ENCODE measurements around the gene ATN1.
A peak's percentile ranks its signal among the peaks of the same experiment; 100 is the strongest.

ATN1 gene

DNA sequence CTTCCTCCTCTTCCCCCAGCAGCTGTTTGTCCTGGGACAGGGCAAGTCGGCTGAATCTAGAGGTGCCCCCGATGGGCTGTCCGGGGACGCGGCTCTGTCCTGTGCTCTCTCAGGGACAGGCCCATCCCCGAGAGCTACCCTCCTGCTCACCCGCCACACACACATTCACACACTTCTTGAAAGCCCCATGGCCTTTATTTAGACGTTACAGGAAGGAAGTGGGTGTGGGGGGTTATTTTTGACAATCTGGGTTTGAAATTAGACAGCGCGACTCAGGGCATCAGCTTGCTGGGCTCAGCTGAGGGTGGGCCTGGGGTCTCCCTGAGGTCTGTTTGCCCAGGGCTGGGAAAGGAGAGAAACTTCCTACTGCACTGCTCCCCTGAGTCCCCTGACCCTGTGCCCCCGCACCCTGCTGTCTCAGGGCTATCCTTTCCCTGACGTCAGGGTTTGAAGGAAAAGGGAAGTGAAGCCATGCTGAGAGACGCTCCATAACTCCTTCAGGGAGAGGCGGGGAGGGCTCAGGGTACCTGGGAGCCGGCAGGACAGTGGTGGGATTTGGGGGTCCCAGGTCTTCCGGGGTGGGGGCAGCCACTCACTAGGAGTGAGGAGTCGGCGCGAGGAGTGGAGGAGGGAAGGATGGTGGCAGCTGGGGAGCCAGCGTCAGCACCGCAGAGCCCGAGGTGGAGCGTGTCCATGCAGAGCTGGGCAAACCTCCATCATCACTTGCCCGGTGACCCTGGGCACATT is 31.5 kb downstream of the ATN1 start:
- peak; percentile 73 for DNase-seq

DNA sequence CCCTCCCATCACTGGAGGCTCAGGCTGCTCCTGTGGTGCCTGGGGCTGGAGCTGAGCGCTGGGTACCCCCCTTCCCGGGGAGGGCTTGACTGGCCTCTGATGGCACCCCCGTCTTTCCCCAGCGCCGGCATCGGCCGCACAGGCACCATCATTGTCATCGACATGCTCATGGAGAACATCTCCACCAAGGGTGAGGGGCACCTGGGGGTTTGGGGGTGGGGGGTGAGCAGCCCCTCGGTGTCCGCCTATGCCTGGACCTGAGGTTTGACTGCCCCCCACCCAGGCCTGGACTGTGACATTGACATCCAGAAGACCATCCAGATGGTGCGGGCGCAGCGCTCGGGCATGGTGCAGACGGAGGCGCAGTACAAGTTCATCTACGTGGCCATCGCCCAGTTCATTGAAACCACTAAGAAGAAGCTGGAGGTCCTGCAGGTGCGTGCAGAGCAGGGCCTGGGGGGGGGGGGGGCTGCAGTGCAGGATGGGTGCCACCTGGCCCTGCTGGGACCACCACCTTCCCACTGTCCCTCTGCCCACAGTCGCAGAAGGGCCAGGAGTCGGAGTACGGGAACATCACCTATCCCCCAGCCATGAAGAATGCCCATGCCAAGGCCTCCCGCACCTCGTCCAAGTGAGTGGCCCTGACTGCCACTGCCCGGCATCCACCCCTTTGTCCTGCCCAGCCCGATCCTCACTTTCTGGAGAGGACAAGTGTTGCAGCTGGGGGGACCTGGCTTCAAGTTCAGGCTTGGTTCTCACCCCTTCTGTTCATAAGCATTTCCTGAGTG is 32.2 kb downstream of the ATN1 start:
- DNase-seq: no peak

DNA sequence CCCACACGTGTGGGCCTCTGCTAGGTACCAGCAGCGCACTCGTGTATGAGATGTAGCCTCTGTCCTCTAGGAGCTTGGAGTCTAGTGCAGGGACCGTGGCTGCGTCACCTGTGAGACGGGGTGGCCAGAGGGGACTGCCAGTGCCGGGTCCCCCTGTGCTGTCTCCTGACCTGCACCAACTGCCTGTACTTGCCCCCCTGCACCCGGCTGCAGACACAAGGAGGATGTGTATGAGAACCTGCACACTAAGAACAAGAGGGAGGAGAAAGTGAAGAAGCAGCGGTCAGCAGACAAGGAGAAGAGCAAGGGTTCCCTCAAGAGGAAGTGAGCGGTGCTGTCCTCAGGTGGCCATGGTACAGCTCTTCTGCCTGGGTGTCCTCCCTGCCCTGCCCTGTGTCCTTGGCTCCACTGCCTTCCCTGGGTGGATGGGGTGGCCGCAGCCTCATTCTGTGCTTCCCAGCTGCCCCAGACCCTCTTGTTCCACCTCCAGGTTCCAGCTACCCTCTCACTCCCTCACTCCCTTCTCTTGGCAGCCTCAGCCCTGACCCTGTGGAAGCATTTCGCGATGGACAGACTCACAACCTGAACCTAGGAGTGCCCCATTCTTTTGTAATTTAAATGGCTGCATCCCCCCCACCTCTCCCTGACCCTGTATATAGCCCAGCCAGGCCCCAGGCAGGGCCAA is 33.0 kb downstream of the ATN1 start:
- peak; percentile 36 for DNase-seq

DNA sequence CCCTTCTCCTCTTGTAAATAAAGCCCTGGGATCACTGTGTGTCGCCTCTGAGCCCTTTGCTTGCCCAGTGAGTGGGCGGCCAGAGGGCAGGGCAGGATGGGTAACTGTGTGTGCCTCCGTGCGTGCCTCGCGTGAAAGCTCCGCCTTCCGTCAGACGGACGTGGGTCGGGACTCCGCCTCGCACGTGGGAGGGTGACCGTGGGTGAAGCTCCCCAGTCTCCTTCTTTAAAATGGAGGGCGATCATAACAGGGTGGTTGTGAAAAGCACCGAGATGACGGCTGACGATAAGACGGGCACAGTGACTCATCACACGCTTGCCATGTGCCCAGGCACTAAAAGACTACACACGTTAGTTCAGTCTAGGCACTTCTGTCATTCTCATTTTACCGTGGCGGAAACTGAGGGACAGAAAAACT is 33.5 kb downstream of the ATN1 start:
- peak; percentile 97 for DNase-seq

DNA sequence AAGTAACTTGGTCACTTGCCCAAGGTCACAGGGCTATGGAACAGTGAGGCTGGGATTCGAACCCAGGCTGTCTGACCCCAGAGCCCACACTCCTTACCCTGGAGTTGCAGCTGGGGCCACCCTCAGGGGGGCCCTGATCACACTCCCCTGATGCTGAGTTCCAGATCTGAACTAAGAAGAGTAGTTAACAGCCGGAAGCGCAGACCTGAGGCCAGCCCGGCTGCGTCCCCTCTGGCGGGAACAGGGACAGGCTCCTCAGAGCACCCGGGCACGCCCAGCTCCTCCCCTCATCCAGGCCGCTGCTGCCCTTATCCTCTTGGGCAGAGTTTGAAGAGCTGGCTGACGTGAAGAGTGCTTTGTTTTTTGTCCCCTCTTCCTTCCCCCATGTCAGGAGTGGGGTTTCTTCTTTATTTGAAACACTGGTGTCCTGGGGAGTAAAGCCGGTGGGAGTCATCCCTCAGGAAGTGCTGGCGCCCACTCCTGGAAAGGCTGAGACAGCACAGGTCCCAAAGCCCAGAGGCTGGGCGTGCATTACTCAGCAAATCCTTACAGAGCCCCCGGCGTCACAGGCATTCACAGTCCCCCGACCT is 34.0 kb downstream of the ATN1 start:
- DNase-seq: peak; percentile 68

DNA sequence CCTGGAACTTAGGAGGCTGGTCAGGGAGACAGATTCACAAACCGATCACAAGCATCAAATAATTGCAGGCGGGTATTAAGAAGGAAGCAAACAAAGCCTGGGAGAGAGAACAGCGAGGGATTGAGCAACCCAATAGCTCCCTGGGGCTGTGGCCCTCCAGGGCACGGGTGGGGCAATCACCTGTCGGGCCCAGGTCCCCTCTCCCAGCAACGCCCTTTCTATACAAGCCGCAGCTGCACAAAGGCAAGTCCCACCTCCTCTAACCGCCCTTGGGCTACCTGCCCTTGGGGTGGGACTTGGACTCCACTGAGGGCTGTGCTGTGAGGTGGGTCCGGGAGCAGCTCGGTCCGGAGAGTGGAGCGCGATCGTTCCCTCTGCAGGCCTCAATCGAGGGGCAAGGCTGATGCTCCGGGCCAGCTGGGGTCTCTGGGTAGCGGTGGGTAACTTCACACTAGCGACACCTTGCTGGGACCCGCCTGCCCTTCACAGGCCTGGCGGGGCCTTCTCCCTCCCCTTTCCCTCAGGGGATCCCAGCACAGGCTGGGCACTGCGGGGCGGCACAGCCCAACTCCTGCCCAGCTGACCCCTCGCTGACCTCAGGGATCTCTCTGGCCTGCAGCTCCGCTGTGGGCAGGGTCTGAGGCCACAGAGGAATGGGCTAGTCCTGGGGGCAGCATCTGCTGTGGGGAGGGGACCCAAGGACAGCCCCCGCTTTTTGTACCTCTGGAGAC is 34.7 kb downstream of the ATN1 start:
- DNase-seq: no peak

DNA sequence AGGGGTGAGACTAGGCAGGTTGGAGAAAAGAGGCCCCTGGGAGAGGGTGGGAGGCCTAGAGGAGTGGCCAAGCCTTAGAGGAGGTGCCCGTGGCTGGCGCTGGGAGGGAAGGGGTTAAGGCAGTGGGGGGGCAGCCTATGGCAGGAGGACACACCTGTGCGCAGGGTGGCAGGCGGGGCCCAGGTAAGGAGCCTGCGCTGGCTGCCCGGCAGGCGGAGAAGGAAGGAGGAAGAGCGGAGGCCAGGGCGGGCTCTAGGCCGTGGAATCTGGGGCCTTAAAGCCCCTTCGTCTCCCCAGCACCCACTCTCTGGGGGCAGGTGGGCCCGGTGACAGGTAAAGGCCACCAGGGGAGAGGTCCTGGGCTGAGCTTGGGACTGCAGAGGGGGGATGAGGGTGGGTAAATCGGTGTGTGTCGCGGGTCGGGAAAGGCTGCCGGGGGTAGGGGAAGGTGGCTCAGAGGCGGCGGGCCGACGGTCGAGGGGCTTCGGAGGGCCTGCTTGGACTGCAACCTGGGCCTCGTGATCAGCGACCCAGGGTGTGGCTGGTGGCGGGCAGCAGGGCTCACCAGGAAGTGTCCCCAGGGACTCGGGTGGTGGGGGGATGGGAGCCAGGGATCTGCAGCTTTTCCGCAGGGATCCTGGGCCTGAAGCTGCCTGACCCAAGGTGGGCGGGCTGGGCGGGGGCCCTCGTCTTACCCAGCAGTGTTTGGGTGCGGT is 35.4 kb downstream of the ATN1 start:
- DNase-seq: no peak

DNA sequence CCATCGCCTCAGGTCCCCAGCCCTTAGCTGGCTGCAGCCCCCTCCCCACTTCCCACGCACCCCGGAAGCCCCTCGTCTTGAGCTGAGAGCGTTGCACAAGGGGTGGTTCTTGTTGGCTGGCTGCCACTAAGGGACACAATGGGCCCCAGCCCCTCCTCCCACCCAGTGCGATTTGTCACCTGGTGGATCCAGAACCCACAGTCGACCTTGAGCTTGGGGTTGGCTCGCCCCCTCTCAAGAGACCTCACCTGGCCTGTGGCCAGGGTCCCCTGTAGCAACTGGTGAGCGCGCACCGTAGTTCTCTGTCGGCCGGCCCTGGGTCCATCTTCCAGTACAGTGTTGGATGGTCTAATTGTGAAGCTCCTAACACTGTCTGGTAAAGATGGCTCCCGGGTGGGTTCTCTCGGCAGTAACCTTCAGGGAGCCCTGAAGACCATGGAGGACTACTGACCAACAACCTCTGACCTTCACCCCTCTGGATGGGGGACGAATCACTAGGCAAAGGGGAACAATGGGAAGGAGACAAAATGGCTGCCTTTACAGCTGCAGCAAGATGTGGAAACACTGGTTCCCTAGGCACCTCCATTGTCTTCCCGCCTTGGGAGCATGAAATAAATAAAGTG is 36.1 kb downstream of the ATN1 start:
- no peak for DNase-seq

DNA sequence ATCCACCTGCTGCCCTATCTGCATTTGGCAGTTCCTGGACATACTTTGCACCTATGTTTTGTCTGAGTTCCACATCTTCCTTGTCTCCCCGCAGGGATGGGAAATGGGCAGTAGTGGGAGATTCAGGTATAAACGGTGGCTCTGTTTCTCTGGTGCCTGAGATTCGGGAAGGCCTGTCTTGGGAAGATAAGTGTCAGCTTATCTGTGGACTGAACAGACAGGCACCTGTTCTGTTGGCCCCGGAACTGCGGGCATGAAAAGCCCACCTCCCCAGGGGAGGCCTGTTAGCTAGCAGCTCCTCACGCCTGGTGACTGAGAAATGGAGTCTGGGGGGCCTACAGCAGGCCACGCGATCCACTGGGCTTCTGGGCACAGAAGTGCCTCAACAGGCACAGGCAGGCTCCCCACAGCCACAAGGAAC is 36.9 kb downstream of the ATN1 start:
- DNase-seq: no peak

DNA sequence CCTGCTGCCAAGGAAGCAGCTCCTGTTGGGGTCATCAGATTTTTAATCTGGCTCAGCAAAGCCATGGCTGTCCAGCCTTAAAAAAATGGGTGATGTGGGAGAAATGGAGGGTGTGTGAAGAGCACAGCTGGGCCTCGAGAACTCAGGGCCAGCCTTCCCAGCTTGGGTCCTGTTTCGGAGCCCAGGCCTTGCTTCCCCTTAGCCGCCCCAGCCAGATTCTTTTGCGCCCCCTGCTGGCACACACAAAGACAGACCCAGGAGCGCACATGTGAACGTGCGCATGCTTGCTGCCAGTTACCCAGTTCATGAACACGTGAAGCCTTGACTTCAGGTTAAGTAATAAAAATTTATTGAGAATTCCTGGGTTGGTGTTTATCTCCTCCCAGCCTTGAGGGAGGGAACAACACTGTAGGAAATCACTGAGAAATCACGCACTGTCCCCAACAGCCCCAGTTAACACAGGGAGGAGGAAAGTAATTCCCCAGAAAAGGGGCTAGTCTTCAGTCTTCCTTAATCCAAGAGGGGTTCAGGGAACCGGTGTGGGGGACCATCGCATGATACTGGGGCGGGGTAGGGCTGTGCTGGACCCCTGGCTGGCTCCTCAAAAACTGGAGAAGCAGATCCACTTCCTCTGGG is 37.4 kb downstream of the ATN1 start:
- DNase-seq: peak; percentile 88

DNA sequence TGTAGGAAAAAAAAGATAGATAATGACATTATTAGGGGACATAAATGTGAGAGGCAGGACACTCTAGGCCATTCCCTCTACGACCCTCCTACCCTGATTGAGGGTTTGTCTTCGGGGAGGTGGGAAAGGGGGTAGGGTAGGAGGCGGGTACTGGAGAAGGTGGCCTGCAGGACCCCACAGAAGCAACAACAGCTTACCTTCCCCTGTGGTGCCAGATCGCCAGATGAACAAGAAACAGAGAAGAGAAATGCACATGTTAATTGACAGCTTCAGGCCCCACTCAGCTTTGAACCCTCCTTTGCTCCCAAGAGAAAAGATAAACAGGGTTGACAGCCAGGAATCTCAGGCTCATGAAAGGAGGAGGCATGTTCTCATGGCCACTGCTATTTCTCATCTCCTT is 38.0 kb downstream of the ATN1 start:
- no peak for DNase-seq

DNA sequence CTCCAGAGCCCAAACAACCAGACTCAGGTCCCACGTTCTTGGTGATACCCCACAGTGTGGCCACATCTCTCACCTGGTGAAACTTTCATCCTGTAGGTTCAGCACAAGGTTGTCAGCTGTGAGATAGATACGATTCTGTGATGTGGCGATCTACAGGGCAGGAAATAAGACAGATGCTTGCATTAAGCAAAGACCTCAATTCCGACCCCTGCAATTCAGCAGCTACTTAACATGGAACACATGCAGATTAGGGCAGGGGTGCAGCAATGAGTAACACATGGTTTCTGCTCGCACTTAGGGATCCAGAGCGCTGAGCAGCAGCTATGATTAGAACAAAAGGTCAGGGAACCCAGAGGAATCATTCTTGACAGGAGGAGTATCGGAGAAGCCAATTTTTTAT is 38.6 kb downstream of the ATN1 start:
- DNase-seq: no peak

DNA sequence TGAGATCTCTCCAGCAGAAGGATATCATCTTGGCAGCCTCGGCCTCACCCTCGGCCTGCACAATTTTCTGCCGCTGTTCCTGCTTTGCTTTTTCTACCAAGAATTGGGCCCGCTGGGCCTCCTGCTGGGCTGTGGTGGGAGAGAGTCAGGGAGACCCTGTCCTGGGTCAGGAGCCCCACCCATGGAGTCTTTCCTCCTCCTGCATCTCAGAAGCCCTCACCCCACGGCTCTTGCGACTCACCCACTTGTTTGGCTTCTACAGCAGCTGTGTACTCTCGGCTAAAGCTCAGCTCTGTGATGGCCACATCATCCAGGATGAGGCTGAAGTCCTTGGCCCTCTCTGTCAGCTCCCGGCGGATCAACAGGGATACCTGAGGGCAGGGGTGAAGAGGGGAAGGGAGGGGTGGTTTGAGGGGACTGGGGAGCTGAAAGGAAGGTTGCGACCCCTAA is 39.9 kb downstream of the ATN1 start:
- no peak for DNase-seq

DNA sequence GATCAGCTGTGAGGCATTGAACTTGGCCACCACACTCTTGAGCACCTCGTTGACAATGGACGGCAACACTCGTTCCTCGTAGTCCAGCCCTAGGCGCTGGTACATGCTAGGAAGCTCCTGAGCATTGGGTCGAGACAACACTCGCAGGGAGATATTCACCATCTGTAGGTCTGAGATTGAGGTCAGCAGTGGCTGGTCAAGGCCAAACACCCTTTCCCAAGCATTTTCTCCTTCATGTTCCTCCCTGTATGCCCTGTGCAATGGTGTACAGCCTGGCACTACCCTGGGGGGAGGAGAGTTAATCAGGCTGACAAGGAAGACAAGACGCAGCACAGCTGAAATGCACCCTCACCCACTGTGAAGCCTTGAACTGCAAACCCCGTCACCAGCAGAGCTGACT is 40.7 kb downstream of the ATN1 start:
- DNase-seq: no peak

DNA sequence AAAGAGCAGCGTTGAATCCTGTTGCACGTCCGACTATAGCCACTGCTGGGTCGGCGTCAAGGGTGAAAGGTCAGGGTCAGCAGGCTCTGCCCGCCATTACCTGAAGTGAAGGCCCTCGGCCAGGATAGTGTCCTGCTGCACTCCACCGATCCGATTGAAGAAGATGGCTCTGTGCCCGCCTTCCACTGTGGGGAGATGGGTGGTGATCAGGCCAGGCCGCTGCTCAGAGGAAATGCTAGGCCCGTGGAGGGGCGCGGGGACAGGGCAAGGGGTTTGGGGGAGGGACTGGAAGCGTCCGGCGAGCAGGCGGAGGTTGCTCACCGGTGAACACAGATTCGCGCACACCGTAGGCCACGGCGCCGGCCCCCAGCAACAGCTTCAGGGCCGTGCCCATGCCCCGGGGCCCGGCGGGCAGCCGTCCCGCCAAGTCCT is 42.4 kb downstream of the ATN1 start:
- no peak for DNase-seq

DNA sequence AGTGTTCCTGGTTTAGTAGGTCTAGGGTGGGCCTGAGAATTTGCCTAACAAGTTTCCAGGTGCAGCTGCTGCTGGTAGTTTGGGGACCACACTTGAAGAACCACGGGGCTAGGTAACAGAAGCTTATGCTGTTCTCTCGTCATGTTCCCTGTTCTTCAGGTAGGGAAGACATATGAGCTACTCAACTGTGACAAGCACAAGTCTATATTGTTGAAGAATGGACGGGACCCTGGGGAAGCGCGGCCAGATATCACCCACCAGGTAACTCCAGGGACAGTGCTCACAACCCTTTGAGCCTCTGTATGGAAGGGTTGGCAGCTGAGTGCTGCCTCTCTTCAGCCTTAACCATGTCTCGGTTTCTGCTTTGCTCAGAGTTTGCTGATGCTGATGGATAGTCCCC is 46.4 kb downstream of the ATN1 start:
- DNase-seq: no peak

DNA sequence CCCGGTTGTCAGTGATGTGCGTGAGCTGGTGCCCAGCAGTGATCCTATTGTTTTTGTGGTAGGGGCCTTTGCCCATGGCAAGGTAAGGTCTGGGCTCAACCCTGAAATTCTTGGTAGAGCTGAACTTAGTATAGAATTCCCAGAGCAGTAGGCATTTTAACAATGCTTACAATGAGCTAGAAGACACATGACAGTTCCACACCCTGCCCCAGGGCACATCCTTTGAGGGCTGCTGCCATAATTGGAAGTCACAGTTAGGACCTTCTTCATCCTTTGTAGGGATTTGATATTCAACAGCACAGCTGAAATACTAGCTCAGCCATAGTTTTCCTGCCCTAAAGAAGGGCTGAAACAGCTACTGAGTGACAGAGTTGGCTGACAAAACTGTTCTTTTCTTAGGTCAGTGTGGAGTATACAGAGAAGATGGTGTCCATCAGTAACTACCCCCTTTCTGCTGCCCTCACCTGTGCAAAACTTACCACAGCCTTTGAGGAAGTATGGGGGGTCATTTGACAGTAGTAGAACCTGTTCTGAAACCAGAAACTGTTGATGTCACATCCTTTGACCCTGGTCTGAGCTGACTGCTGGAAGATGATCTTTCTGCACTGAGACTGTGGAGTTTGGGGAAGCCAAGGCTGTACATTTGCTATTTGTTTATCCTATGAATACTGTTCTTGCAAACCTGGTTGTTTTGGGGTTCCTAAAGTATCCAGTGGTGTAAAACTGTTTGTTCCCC is 47.7 kb downstream of the ATN1 start:
- no peak for DNase-seq

DNA sequence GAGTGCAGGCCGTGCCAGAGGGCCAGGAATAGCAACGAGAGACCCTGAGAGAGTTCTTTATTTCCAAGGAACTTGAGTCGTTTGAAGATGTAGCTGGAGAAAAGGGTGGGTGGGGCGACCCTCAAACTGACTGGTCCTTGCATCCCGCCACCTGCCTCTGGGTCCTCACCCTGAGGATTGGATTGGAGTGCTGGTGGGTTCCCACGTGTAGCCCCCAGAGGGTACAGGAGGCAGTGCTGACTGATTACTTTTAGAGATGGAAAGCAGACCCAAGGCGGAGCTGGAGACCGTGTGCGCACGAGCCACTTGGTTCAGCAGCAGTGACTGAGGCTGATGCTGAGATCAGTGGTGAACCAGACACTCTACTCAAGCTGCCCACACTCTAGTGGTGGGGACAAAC is 49.9 kb downstream of the ATN1 start:
- DNase-seq: no peak

DNA sequence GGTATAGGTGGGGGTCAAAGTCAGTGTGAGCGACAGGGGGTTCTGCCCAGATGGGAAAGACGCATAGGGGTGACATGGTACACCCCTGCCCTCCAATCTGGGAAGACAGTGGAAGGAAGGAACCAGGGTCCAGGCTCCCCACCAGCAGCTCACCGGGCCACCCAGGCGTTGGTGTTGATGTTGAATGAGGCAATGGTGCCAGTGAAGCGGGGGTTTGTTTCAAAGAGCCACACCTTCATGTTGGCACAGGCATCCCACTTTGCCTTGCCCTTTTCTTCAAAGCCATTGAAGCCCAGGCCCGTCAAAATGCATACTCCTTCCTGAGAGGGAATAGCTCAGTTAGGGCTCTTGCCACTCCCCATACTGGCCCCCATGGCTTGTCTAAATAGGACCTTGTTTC is 50.4 kb downstream of the ATN1 start:
- DNase-seq: no peak

DNA sequence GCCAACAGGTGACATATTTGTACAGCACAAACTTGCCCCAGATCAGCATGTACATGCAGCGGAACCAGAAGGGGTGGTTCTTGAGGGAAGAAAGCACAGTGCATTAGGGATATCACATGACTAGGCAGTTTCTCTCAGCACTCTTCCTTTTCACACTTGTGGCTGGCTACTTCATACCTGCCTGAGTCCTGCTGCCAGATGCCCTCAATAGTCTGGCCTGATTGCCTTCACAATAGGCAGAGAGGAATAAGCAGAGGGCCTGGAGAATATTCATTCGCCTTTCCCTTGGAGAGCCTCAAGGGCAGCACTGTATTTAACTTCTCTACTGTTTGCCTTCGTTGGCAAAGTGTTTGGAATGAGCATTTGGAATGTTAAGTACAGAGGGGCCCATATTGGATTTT is 50.9 kb downstream of the ATN1 start:
- DNase-seq: no peak
